ENCODE measurements around the gene SYAP1.
"Not testable (repeated sequence)": the region's sequence is repeated elsewhere in the genome, so short reads cannot be mapped to it uniquely, and the experiment has no call there.

The SYAP1 gene

DNA sequence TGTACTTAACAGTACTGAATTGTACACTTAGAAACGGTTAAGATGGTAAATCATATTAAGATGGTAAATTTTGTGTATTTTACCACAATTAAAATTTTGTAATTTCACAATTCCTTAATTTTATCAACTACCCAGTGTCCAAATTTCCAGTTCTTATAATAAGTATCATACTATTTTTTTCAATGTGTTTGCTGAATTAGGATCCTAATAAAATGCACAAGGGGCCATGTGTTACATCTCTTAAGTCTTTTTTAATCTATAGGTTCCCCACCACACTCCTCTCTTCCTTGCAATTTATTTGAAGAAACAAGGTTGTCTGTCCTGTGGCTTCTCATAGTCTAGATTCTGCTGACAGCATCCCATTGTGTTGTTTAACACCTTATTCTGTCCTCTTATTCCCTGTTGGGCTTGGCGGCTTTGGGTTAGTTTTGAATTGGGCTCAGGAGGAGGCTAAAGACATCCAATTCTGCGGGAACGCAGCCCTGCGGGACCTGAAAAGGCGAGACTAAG, 533 bp upstream of the SYAP1 start:
- DNase-seq (ENCODE audit: insufficient read length, low spot score): no peak
- no peak for FAIRE-seq
- TF ChIP-seq POLR2A (IDR thresholded peaks at IDR 0.05; ENCODE audit: low read depth, low read length) (no peak), SPI1 (IDR thresholded peaks at IDR 0.05; ENCODE audit: low read depth, low read length) (no peak), POU2F2 (IDR thresholded peaks at IDR 0.05; ENCODE audit: low read depth, low read length) (no peak), PAX5 (IDR thresholded peaks at IDR 0.05; ENCODE audit: insufficient read depth, low read length, severe bottlenecking) (no peak), POLR2AphosphoS5 (IDR thresholded peaks at IDR 0.05; ENCODE audit: low read depth, low read length) (no peak)

GRCh38 chrX:16722481-16722880, 3.1 kb downstream of the SYAP1 start:
- TF ChIP-seq TAF1 (IDR thresholded peaks at IDR 0.05; ENCODE audit: low read depth, low read length): no peak
- no peak for TF ChIP-seq SPI1 (IDR thresholded peaks at IDR 0.05; ENCODE audit: low read depth, low read length)
- TF ChIP-seq PAX5 (IDR thresholded peaks at IDR 0.05; ENCODE audit: insufficient read depth, low read length, severe bottlenecking): no peak
- TF ChIP-seq POU2F2 (IDR thresholded peaks at IDR 0.05; ENCODE audit: low read depth, low read length): no peak
- TF ChIP-seq POLR2A (IDR thresholded peaks at IDR 0.05; ENCODE audit: low read depth, low read length): no peak
- TF ChIP-seq POLR2AphosphoS5 (IDR thresholded peaks at IDR 0.05; ENCODE audit: low read depth, low read length): no peak
- DNase-seq (ENCODE audit: insufficient read length, low spot score): no peak
- no peak for FAIRE-seq

- FAIRE-seq: no peak
- TF ChIP-seq TAF1 (IDR thresholded peaks at IDR 0.05; ENCODE audit: low read depth, low read length) (no peak), POLR2AphosphoS5 (IDR thresholded peaks at IDR 0.05; ENCODE audit: low read depth, low read length) (no peak), SPI1 (IDR thresholded peaks at IDR 0.05; ENCODE audit: low read depth, low read length) (no peak), PAX5 (IDR thresholded peaks at IDR 0.05; ENCODE audit: insufficient read depth, low read length, severe bottlenecking) (no peak), POLR2A (IDR thresholded peaks at IDR 0.05; ENCODE audit: low read depth, low read length) (no peak), POU2F2 (IDR thresholded peaks at IDR 0.05; ENCODE audit: low read depth, low read length) (no peak)
- DNase-seq (ENCODE audit: insufficient read length, low spot score): no peak
These were observed 5.7 kb downstream of the SYAP1 start for GRCh38 chrX:16725072-16725471.

DNA sequence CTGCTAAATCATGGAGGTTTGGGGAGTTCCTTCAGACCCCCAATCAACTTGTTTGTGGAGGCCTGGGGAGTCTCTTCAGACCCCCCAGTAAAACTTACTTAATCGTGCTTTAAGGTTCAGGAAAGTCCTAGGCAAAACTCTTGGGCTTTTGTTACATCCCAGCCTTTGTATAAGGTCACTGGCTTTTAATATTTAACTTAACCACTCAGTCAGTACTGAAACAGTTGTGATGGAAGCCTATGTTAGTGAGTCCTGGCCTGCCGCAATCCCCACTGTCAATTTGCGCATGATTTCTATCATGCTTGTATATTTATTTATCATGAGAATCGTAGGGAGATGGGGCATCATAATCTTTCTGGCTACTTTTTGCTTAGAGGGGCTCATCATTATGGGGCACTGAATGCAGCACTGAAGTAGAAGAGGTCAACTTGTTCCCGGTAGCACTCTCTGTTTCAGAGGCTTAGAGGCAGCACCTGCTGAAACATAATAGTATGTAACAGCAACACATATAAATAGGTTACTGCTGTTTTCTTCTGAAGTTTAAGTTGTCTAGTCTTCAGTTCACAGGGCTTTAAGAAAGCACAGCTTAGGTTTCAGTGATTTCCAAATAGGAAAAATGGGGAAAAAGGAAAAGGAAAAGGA, 7.1 kb downstream of the SYAP1 start:
- DNase-seq (ENCODE audit: insufficient read length, low spot score); FAIRE-seq: not testable (repeated sequence)

- FAIRE-seq (no peak), DNase-seq (ENCODE audit: insufficient read length, low spot score) (no peak)
- TF ChIP-seq POLR2AphosphoS5 (IDR thresholded peaks at IDR 0.05; ENCODE audit: low read depth, low read length) (no peak), SPI1 (IDR thresholded peaks at IDR 0.05; ENCODE audit: low read depth, low read length) (no peak), POLR2A (IDR thresholded peaks at IDR 0.05; ENCODE audit: low read depth, low read length) (no peak), PAX5 (IDR thresholded peaks at IDR 0.05; ENCODE audit: insufficient read depth, low read length, severe bottlenecking) (no peak), TAF1 (IDR thresholded peaks at IDR 0.05; ENCODE audit: low read depth, low read length) (no peak), POU2F2 (IDR thresholded peaks at IDR 0.05; ENCODE audit: low read depth, low read length) (no peak)
These were observed 8.2 kb downstream of the SYAP1 start for GRCh38 chrX:16727637-16728036.

GRCh38 chrX:16730450-16730849, 11.0 kb downstream of the SYAP1 start:
- no peak for TF ChIP-seq PAX5 (IDR thresholded peaks at IDR 0.05; ENCODE audit: insufficient read depth, low read length, severe bottlenecking)
- TF ChIP-seq POU2F2 (IDR thresholded peaks at IDR 0.05; ENCODE audit: low read depth, low read length): no peak
- TF ChIP-seq POLR2AphosphoS5 (IDR thresholded peaks at IDR 0.05; ENCODE audit: low read depth, low read length): no peak
- no peak for TF ChIP-seq SPI1 (IDR thresholded peaks at IDR 0.05; ENCODE audit: low read depth, low read length)
- TF ChIP-seq TAF1 (IDR thresholded peaks at IDR 0.05; ENCODE audit: low read depth, low read length): no peak
- TF ChIP-seq POLR2A (IDR thresholded peaks at IDR 0.05; ENCODE audit: low read depth, low read length): no peak
- DNase-seq (ENCODE audit: insufficient read length, low spot score) (no peak), FAIRE-seq (no peak)

- DNase-seq (ENCODE audit: insufficient read length, low spot score) (no peak), FAIRE-seq (no peak)
- TF ChIP-seq POLR2AphosphoS5 (IDR thresholded peaks at IDR 0.05; ENCODE audit: low read depth, low read length) (no peak), POU2F2 (IDR thresholded peaks at IDR 0.05; ENCODE audit: low read depth, low read length) (no peak), TAF1 (IDR thresholded peaks at IDR 0.05; ENCODE audit: low read depth, low read length) (no peak), SPI1 (IDR thresholded peaks at IDR 0.05; ENCODE audit: low read depth, low read length) (no peak), PAX5 (IDR thresholded peaks at IDR 0.05; ENCODE audit: insufficient read depth, low read length, severe bottlenecking) (no peak)
These were observed 13.6 kb downstream of the SYAP1 start for GRCh38 chrX:16733013-16733412.

DNA sequence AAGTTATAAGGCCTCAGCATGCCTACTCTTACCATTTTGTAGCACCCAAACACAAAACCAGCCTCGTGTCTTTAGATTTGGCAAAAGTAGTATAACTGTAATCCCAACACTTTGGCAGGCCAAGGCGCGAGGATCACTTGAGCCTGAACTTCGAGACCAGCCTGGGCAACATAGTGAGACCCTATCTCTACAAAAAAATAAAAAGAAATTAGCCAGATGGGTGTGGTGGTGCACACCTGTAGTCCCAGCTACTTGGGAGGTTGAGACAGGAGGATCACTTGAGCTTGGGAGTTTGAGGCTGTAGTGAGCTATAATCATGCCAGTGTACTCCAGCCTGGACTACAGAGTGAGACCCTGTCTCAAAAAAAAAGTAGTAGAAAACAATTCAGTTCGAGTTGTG, 17.6 kb downstream of the SYAP1 start:
- FAIRE-seq (no peak), DNase-seq (ENCODE audit: insufficient read length, low spot score) (no peak)
- TF ChIP-seq POU2F2 (IDR thresholded peaks at IDR 0.05; ENCODE audit: low read depth, low read length) (no peak), POLR2AphosphoS5 (IDR thresholded peaks at IDR 0.05; ENCODE audit: low read depth, low read length) (no peak), TAF1 (IDR thresholded peaks at IDR 0.05; ENCODE audit: low read depth, low read length) (no peak), PAX5 (IDR thresholded peaks at IDR 0.05; ENCODE audit: insufficient read depth, low read length, severe bottlenecking) (no peak), SPI1 (IDR thresholded peaks at IDR 0.05; ENCODE audit: low read depth, low read length) (no peak), POLR2A (IDR thresholded peaks at IDR 0.05; ENCODE audit: low read depth, low read length) (no peak)

- FAIRE-seq (no peak), DNase-seq (ENCODE audit: insufficient read length, low spot score) (no peak)
- TF ChIP-seq TAF1 (IDR thresholded peaks at IDR 0.05; ENCODE audit: low read depth, low read length) (no peak), POLR2AphosphoS5 (IDR thresholded peaks at IDR 0.05; ENCODE audit: low read depth, low read length) (no peak), POLR2A (IDR thresholded peaks at IDR 0.05; ENCODE audit: low read depth, low read length) (no peak), SPI1 (IDR thresholded peaks at IDR 0.05; ENCODE audit: low read depth, low read length) (no peak), PAX5 (IDR thresholded peaks at IDR 0.05; ENCODE audit: insufficient read depth, low read length, severe bottlenecking) (no peak), POU2F2 (IDR thresholded peaks at IDR 0.05; ENCODE audit: low read depth, low read length) (no peak)
These were observed 20.2 kb downstream of the SYAP1 start for GRCh38 chrX:16739574-16739973.
